CD4-positive, alpha-beta T cell treated with Interleukin-15 for 1 hour (primary cell): Measurements from ENCODE around the gene MED29.

Source experiments
- DNase-seq: peaks from one replicate; pipeline ENCODE4 v3.0.0-alpha.2; 2020

The MED29 gene

GRCh38 chr19:39390751-39391437 is at the start of gene MED29, which contains the start of gene PAF1:
Gene MED29 (plus strand): TSS chr19:39391378. CDS start chr19:39391423, 45 bp downstream.
Gene PAF1 (minus strand): TSS chr19:39391106. CDS start chr19:39390864, 242 bp downstream.
- DNase-seq: peak; percentile 100

- peak; percentile 100 for DNase-seq
Measured at GRCh38 chr19:39341719-39342604, 49.2 kb upstream of the MED29 start, which contains the start of gene SAMD4B. Gene SAMD4B (plus strand): TSS chr19:39342421. CDS start chr19:39356894, 14,473 bp downstream.

GRCh38 chr19:39342647-39343305 is 48.4 kb upstream of the MED29 start:
- no peak for DNase-seq

- DNase-seq: no peak
Measured at GRCh38 chr19:39345956-39346355, 45.2 kb upstream of the MED29 start.

- DNase-seq: no peak
Measured at GRCh38 chr19:39347332-39348164, 43.6 kb upstream of the MED29 start.

GRCh38 chr19:39349326-39349725 is 41.9 kb upstream of the MED29 start:
- DNase-seq: no peak

GRCh38 chr19:39350156-39350555 is 41.0 kb upstream of the MED29 start:
- DNase-seq: no peak

GRCh38 chr19:39351537-39352064 is 39.6 kb upstream of the MED29 start:
- DNase-seq: no peak

GRCh38 chr19:39352381-39353255 is 38.6 kb upstream of the MED29 start:
- no peak for DNase-seq

GRCh38 chr19:39355253-39355652 is 35.9 kb upstream of the MED29 start:
- DNase-seq: no peak

- no peak for DNase-seq
Measured at GRCh38 chr19:39356073-39356472, 35.1 kb upstream of the MED29 start.

- no peak for DNase-seq
Measured at GRCh38 chr19:39356647-39357046, 34.5 kb upstream of the MED29 start.

- DNase-seq: no peak
Measured at GRCh38 chr19:39359026-39359425, 32.2 kb upstream of the MED29 start.

GRCh38 chr19:39360599-39360998 is 30.6 kb upstream of the MED29 start:
- no peak for DNase-seq

- no peak for DNase-seq
Measured at GRCh38 chr19:39362682-39363657, 28.2 kb upstream of the MED29 start.

- DNase-seq: no peak
Measured at GRCh38 chr19:39363901-39364457, 27.2 kb upstream of the MED29 start.

- DNase-seq: no peak
Measured at GRCh38 chr19:39365531-39365930, 25.6 kb upstream of the MED29 start.

- DNase-seq: no peak
Measured at GRCh38 chr19:39369200-39369599, 22.0 kb upstream of the MED29 start.

GRCh38 chr19:39370735-39371134 is 20.4 kb upstream of the MED29 start:
- DNase-seq: no peak
